ENCODE measurements around the gene TNFSF12. TPM values are rescaled to one million over a fixed set of nuclear protein-coding genes. Genes with fewer than 3 reads are reported as not detected.

The TNFSF12 gene
- total RNA-seq, 3 donors from 2014 or later: 11.6 to 69.4 (median 15.8) TPM

- peak; percentile 38 to 82 (median 71) for DNase-seq
- H3K36me3 ChIP-seq (ENCODE audit: low read depth): no peaks in the 10 kb centered on the region
- peaks cover 57% of the 10 kb centered on the region for H3K4me1 ChIP-seq (ENCODE audit: low read depth)
- no peak overlapping the region for H3K4me3 ChIP-seq
- intact Hi-C loops (cut with DNase I, micrococcal nuclease): loop anchor here in 1 of 2 donors (2.0 to 5.0 kb wide), 2 partner anchors 47 to 125 kb away; partner anchors contain the start of gene TMEM102
- H3K9me3 ChIP-seq: no peaks in the 10 kb centered on the region
- TF ChIP-seq CTCF (IDR thresholded peaks at IDR 0.05): no peak
- ATAC-seq: no peak
Observed at GRCh38 chr17:7559320-7560171, 10.7 kb downstream of the TNFSF12 start.

GRCh38 chr17:7560172-7561027 is 11.5 kb downstream of the TNFSF12 start:
- Histone ChIP-seq H3K4me3 (no peak overlapping the region), H3K4me1 (ENCODE audit: low read depth) (peaks cover 57% of the 10 kb centered on the region), H3K36me3 (ENCODE audit: low read depth) (no peaks in the 10 kb centered on the region), H3K9me3 (no peaks in the 10 kb centered on the region)
- ATAC-seq (peak; percentile 45), DNase-seq (peak; percentile 80 to 88 (median 87))
- intact Hi-C loops (cut with DNase I, micrococcal nuclease): loop anchor here in 1 of 2 donors (2.0 to 5.0 kb wide), 2 partner anchors 48 to 126 kb away; partner anchors contain the start of gene TMEM102
- TF ChIP-seq CTCF (IDR thresholded peaks at IDR 0.05): peak; percentile 64

- DNase-seq (peak; percentile 96 to 97 (median 97)), ATAC-seq (peak; percentile 70)
- intact Hi-C loops (cut with DNase I, micrococcal nuclease): loop anchor here in 1 of 2 donors (2.0 to 5.0 kb wide), 2 partner anchors 49 to 126 kb away; partner anchors contain the start of gene TMEM102
- Histone ChIP-seq H3K4me1 (ENCODE audit: low read depth) (peaks cover 55% of the 10 kb centered on the region), H3K36me3 (ENCODE audit: low read depth) (peaks cover 3% of the 10 kb centered on the region), H3K9me3 (no peaks in the 10 kb centered on the region), H3K4me3 (peak overlapping the region; percentile 72)
- TF ChIP-seq CTCF (IDR thresholded peaks at IDR 0.05): peak; percentile 92
Observed at GRCh38 chr17:7561028-7561575, 12.2 kb downstream of the TNFSF12 start.

- peak; percentile 70 for ATAC-seq
- peak; percentile 90 to 94 (median 93) for DNase-seq
- Histone ChIP-seq H3K9me3 (no peaks in the 10 kb centered on the region), H3K36me3 (ENCODE audit: low read depth) (peaks cover 5% of the 10 kb centered on the region), H3K4me3 (peak within 1 kb of the TSS; percentile 72), H3K4me1 (ENCODE audit: low read depth) (peaks cover 49% of the 10 kb centered on the region)
- intact Hi-C loops (cut with DNase I, micrococcal nuclease): loop anchor here in 1 of 2 donors (2.0 to 5.0 kb wide), 2 partner anchors 49 to 127 kb away; partner anchors contain the start of gene TMEM102
- no peak for TF ChIP-seq CTCF (IDR thresholded peaks at IDR 0.05)
Observed at GRCh38 chr17:7561589-7562207, 12.8 kb downstream of the TNFSF12 start, which contains the start of gene SENP3. Gene SENP3, plus strand, starts transcription at chr17:7561919. Its CDS starts 1,158 bp downstream, at chr17:7563077.
